GM19023 (cell line): ENCODE data around the gene GPR89B.
"Not testable (repeated sequence)": the region's sequence is repeated elsewhere in the genome, so short reads cannot be mapped to it uniquely, and the experiment has no call there.

Experiments
- ATAC-seq: cut with Tn5 transposase; IDR thresholded peaks from one replicate; pipeline ENCODE4 v1.9.1; 2021; ENCODE audit warnings: mild to moderate bottlenecking, moderate library complexity; ENCODE audit not compliant: unreplicated experiment

GPR89B gene

DNA sequence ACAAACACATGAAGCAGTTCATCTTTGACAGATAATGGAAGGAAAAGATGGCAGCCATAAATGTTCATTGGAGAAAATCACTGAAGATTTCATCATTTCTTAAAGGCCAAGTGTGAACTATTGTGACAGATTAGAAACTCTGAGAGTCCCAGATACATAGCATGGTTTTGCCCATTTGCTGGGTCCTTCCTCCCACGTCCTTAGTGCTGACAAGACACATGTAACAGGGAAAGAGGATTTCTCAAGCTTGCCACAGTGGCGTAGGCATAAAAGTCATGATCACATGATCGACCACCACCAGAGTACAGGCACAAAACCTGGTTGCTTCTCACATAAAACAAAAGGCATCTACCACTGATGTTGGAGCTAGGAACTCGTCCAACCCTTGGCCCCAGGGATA is 98.8 kb downstream of the GPR89B start:
- not testable (repeated sequence) for ATAC-seq

- not testable (repeated sequence) for ATAC-seq
Observed at GRCh38 chr1:148032247-148032646, 104.0 kb downstream of the GPR89B start.

GRCh38 chr1:148032690-148033089 is 104.5 kb downstream of the GPR89B start:
- not testable (repeated sequence) for ATAC-seq

DNA sequence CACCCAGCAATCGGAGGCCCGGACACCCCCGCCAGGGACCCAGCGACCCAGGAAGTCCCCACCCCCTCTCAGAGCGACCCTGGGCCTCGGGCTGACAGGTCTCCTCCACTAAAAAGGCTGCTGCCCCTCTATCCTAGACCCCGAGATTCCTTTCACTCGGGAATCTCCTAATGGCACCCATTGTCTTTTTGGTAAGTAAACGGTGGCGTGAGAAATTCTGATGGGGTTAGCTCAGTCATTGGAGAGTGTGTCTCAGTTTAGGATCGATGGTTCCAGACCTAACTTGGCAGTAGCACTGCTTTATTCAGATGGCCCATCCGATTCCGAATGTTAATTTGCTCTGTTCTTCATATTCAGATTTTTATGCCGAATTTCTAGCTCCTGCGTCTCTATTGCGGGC is 104.9 kb downstream of the GPR89B start:
- not testable (repeated sequence) for ATAC-seq

DNA sequence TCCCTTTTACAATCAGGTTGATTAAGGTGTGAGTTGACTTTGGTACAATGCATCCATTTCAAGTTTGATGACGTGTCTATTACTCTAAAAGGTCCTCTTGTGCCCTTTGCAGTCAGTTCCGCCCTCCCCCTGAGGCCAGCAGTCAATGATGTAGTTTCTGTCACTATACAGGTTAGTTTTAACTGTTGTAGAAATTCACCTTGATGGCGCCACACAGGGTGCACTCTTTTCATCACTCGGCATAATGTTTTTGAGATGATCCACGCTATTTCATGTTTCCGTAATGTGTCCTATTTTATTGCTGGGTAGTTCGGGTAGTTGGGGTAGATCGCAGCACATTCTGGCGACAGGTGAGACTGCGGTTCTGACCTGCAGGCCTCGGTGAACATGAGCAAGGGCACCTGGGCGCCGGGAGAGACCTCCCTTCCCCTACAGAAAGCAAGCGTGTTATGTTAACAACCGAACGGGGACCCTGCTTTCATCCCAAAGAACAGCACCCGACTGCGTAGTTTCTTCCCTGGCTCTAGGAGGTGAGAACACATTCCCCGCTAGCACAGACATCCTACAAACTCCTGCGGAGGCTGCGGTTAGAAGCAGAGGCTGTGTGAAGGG is 109.7 kb downstream of the GPR89B start:
- peak; percentile 27 for ATAC-seq

GRCh38 chr1:148038462-148039333 is 110.5 kb downstream of the GPR89B start:
- ATAC-seq = peak; percentile 84
